ENCODE measurements around the gene ZNF407. TPM values are rescaled to one million over a fixed set of nuclear protein-coding genes. Genes with fewer than 3 reads are reported as not detected.
A peak's percentile ranks its signal among the peaks of the same experiment; 100 is the strongest.

Gene ZNF407
- total RNA-seq, 6 experiments from 2014 or later: 4.3 to 8.0 (median 5.7) TPM

DNA sequence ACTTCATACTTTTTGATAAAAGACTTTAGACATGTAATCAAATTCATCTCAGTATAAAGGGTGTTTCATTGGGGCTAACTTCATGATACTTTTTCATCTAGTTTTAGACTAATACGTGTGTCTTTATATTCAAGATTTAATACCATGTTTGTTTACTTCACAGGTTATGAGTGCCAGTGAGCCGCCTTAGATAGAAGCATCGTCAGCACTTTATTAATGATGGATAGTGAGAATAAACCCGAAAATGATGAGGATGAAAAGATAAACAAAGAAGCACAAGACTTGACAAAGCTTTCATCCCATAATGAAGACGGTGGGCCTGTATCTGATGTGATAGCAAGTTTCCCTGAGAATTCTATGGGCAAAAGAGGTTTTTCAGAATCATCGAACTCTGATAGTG lies 33.1 kb downstream of the ZNF407 start:
- peaks cover 0 to 4% (median 0%) of the 10 kb centered on the region in 4 donors for H3K36me3 ChIP-seq
- H3K27ac ChIP-seq: no peak overlapping the region
- no peaks in the 10 kb centered on the region for H3K9me3 ChIP-seq
- no peak for TF ChIP-seq POLR2A (IDR thresholded peaks at IDR 0.05)
- no peak for TF ChIP-seq CTCF (IDR thresholded peaks at IDR 0.05)
- no peaks in the 10 kb centered on the region for H3K27me3 ChIP-seq
- DNase-seq (no peak), ATAC-seq (no peak)
- no peak overlapping the region for H3K4me3 ChIP-seq
- intact Hi-C loops (cut with DNase I): no loop called here
- no peaks in the 10 kb centered on the region for H3K4me1 ChIP-seq
- WGBS (ENCODE audit: insufficient coverage, low coverage, low lambda C conversion rate, missing lambda C conversion rate): 89% methylated on average over 5 of the region's 6 CpGs

DNA sequence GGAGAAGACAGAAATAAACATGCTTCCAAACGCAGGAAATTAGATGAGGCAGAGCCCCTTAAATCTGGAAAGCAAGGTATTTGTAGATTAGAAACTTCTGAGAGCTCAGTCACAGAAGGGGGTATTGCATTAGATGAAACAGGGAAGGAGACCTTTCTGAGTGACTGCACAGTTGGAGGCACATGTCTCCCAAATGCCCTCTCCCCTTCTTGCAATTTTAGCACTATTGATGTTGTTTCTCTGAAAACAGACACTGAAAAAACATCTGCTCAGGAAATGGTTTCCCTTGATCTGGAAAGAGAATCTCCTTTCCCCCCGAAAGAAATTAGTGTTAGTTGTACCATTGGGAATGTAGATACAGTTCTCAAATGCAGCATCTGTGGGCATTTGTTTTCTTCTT lies 33.5 kb downstream of the ZNF407 start:
- no peak overlapping the region for H3K27ac ChIP-seq
- no peak for ATAC-seq
- H3K27me3 ChIP-seq: no peaks in the 10 kb centered on the region
- no peak for DNase-seq
- no peaks in the 10 kb centered on the region for H3K4me1 ChIP-seq
- 57% methylated on average over 2 of the region's 2 CpGs for WGBS (ENCODE audit: insufficient coverage, low coverage, low lambda C conversion rate, missing lambda C conversion rate)
- intact Hi-C loops (cut with DNase I): no loop called here
- no peak for TF ChIP-seq POLR2A (IDR thresholded peaks at IDR 0.05)
- TF ChIP-seq CTCF (IDR thresholded peaks at IDR 0.05): no peak
- H3K9me3 ChIP-seq: no peaks in the 10 kb centered on the region
- H3K36me3 ChIP-seq: peaks cover 0 to 4% (median 0%) of the 10 kb centered on the region in 4 donors
- no peak overlapping the region for H3K4me3 ChIP-seq

DNA sequence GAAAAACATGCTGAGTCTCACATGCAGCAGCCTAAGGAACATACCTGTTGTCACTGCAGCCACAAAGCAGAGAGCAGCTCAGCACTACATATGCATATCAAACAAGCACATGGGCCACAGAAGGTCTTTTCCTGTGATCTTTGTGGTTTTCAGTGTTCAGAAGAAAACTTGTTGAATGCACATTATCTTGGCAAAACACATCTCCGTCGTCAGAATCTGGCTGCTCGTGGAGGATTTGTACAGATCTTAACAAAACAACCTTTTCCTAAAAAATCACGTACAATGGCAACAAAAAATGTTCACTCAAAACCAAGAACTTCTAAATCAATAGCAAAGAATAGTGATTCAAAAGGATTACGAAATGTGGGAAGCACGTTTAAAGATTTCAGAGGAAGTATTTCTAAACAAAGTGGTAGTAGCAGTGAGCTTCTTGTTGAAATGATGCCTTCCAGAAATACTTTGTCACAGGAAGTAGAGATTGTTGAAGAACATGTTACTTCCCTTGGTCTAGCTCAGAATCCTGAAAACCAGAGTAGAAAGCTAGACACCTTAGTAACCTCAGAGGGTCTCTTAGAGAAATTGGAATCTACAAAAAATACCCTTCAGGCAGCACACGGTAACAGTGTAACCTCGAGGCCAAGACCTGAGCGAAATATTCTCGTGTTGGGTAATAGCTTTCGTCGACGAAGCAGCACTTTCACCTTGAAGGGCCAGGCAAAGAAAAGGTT lies 34.1 kb downstream of the ZNF407 start:
- WGBS (ENCODE audit: insufficient coverage, low coverage, low lambda C conversion rate, missing lambda C conversion rate): 64% methylated on average over 13 of the region's 13 CpGs
- TF ChIP-seq POLR2A (IDR thresholded peaks at IDR 0.05) (no peak), CTCF (IDR thresholded peaks at IDR 0.05) (no peak)
- intact Hi-C loops (cut with DNase I): no loop called here

DNA sequence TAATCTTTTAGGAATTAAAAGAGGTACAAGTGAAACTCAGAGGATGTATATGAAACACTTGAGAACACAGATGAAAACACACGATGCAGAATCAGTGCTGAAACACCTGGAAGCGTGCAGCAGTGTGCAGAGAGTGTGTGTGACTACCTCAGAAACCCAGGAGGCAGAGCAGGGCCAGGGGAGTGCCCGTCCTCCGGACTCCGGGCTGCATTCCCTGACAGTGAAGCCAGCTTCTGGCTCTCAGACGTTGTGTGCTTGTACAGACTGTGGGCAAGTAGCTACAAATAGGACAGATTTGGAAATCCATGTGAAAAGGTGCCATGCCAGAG lies 34.6 kb downstream of the ZNF407 start:
- no peaks in the 10 kb centered on the region for H3K9me3 ChIP-seq
- no peaks in the 10 kb centered on the region for H3K4me1 ChIP-seq
- H3K27me3 ChIP-seq: no peaks in the 10 kb centered on the region
- 91% methylated on average over 4 of the region's 6 CpGs for WGBS (ENCODE audit: insufficient coverage, low coverage, low lambda C conversion rate, missing lambda C conversion rate)
- DNase-seq: no peak
- intact Hi-C loops (cut with DNase I): no loop called here
- no peak overlapping the region for H3K27ac ChIP-seq
- H3K36me3 ChIP-seq: peaks cover 0 to 4% (median 0%) of the 10 kb centered on the region in 4 donors
- no peak for ATAC-seq
- no peak overlapping the region for H3K4me3 ChIP-seq
- no peak for TF ChIP-seq POLR2A (IDR thresholded peaks at IDR 0.05)
- no peak for TF ChIP-seq CTCF (IDR thresholded peaks at IDR 0.05)

More for the DNA sequence above, 34.1 kb downstream of the ZNF407 start:
- no peaks in the 10 kb centered on the region for H3K4me1 ChIP-seq
- DNase-seq (no peak), ATAC-seq (peak in 1 of 4 donors; percentile 9)
- no peaks in the 10 kb centered on the region for H3K27me3 ChIP-seq
- no peak overlapping the region for H3K27ac ChIP-seq
- peaks cover 0 to 4% (median 0%) of the 10 kb centered on the region in 4 donors for H3K36me3 ChIP-seq
- no peak overlapping the region for H3K4me3 ChIP-seq
- no peaks in the 10 kb centered on the region for H3K9me3 ChIP-seq
